Mesangial cell (primary cell): ENCODE results near the gene TRIM50. TPM values are rescaled to one million over a fixed set of nuclear protein-coding genes. Genes with fewer than 3 reads are reported as not detected.

ENCODE experiments used
- total RNA-seq: library from RNA; depleted of rRNA; stranded (reverse); fragments of >200 nt; gene quantifications from 2 replicates; pipeline ENCODE4 v1.2.3, GENCODE V29; 2015

Gene TRIM50
- total RNA-seq = not detected in 2 replicates

GRCh38 chr7:73327922-73328321 lies at the start of gene TRIM50, which contains the start of gene FKBP6:
Gene TRIM50 (minus strand): TSS chr7:73328082. CDS start chr7:73324787, 3,295 bp downstream.
Gene FKBP6 (plus strand): TSS chr7:73328161. CDS start chr7:73328429, 268 bp downstream.

DNA sequence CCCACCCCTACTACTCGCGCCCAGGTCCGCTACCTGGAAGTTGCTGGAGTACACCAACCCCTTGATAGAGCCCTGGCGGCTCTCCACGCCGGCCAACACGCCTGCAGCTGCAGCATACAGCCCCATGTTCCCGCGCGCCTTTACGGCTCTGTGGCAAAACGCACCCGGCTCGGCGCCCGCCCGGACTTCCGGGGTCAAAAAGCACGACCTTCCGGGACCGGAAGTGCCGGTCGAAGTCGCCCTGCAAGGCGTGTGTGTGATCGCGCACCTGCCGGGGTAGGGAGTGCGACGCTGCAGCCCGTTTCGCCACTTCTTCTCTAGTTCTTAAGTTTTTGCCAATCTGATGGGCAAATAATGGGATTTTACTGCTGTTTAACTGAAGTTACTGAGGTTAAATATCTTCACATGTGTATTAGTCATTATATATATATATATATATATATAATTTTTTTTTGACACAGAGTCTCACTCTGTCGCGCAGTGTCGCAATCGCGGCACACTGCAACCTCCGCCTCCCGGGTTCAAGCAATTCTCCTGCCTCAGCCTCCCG lies 19.1 kb downstream of the TRIM50 start, which contains the start of gene NSUN5:
Gene NSUN5, minus strand, starts transcription at position 162 of the 550 bp plus-strand sequence. Its CDS starts 36 bp downstream, at position 126.

Other genes starting within 250 kb of the TRIM50 start
- not detected in 2 replicates for gene SPDYE9, start 242.0 kb downstream of the TRIM50 start, total RNA-seq
- 23.5 and 45.6 TPM in 2 replicates for gene NSUN5, start 19.3 kb downstream of the TRIM50 start, total RNA-seq
- gene FKBP6, start 79 bp upstream of the TRIM50 start, total RNA-seq = 0.16 TPM in 1 of 2 replicates, not detected in the other
- gene FZD9, start 105.7 kb upstream of the TRIM50 start, total RNA-seq = 1.4 and 2.3 TPM in 2 replicates
- gene BAZ1B, start 194.2 kb upstream of the TRIM50 start, total RNA-seq = 28.6 and 38.9 TPM in 2 replicates
- 37.3 and 49.9 TPM in 2 replicates for gene BCL7B, start 229.6 kb upstream of the TRIM50 start, total RNA-seq